ENCODE results near the gene C11orf21.

GRCh38 chr11:2327032-2327431 is 25.3 kb upstream of the C11orf21 start:
- TF ChIP-seq EZH2 (IDR thresholded peaks at IDR 0.05; ENCODE audit: insufficient read depth, poor library complexity, severe bottlenecking) (no peak), EZH2phosphoT487 (IDR thresholded peaks at IDR 0.05; ENCODE audit: insufficient read depth, low read depth) (no peak)

Data from GM23248 (cell line).